ENCODE results near the gene AWAT1. TPM values are rescaled to one million over a fixed set of nuclear protein-coding genes. Genes with fewer than 3 reads are reported as not detected.

Gene AWAT1
- not detected for total RNA-seq
- polyA plus RNA-seq: not detected
- long read RNA-seq, donor 1: 0 reads
- long read RNA-seq, donor 2: 0 reads
- long read RNA-seq, donor 3: 0 reads

DNA sequence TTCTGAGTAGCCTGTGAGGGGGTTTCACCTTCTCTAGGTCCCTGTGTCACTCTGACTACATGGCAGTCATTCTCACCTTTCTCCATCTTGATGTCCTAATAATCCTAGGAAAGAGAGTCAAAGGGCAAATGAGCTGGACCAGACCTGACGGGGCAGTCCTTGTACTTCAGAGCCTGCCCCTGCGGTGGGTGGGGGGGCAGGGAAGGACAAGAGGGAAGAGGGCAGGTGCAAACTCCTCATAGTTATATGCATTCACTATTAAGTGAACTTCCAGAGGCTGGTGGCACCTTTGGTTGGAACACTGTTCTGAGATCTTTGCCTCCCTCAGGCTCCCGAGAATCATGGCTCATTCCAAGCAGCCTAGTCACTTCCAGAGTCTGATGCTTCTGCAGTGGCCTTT lies at the start of gene AWAT1:
TSS of gene AWAT1 (plus strand) at position 301 of the 400 bp plus-strand sequence. CDS start at position 342, 41 bp downstream.
- H3K4me3 ChIP-seq: no peak within 1 kb of the TSS

DNA sequence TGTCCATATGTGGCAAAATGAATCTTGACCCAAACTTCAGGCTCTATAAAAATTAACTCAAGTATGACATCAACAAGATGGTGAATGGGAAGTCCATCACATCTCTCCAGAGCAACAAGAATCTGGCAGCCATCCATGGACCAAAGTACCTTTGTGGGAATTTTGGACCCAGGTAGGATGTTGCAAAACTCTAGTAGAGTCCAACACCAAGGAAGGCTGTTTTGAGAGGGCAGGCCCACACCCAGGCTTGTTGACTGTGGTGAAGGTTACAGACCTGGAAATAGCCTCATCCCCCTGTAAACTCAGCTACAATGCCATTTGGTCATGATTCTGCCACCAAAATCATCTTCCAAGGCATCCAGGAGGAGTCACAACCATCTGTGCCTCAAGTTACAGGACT lies 44.2 kb upstream of the AWAT1 start:
- ATAC-seq: no peak
- Histone ChIP-seq H3K4me3 (no peak overlapping the region), H3K9me3 (peaks cover 0 to 17% (median 0%) of the 10 kb centered on the region in 12 donors), H3K4me1 (no peaks in the 10 kb centered on the region), H3K36me3 (no peaks in the 10 kb centered on the region), H3K27me3 (peaks cover 0 to 28% (median 0%) of the 10 kb centered on the region in 9 donors), H3K27ac (no peak overlapping the region)
- DNase-seq: no peak
- intact Hi-C loops (cut with DNase I): loop anchor here in 2 of 10 donors (10.0 kb wide), 2 partner anchors 75 to 245 kb away; partner anchors contain the start of genes ARR3 (in 2 of the 2) and P2RY4 (in 2 of the 2)
- no peak for TF ChIP-seq POLR2A (IDR thresholded peaks at IDR 0.05)
- TF ChIP-seq, protein P1, sequence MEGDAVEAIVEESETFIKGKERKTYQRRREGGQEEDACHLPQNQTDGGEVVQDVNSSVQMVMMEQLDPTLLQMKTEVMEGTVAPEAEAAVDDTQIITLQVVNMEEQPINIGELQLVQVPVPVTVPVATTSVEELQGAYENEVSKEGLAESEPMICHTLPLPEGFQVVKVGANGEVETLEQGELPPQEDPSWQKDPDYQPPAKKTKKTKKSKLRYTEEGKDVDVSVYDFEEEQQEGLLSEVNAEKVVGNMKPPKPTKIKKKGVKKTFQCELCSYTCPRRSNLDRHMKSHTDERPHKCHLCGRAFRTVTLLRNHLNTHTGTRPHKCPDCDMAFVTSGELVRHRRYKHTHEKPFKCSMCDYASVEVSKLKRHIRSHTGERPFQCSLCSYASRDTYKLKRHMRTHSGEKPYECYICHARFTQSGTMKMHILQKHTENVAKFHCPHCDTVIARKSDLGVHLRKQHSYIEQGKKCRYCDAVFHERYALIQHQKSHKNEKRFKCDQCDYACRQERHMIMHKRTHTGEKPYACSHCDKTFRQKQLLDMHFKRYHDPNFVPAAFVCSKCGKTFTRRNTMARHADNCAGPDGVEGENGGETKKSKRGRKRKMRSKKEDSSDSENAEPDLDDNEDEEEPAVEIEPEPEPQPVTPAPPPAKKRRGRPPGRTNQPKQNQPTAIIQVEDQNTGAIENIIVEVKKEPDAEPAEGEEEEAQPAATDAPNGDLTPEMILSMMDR (IDR thresholded peaks at IDR 0.05): no peak

More for the DNA sequence above, at the start of gene AWAT1:
- peaks cover 0 to 18% (median 0%) of the 10 kb centered on the region in 9 donors for H3K27me3 ChIP-seq
- no peaks in the 10 kb centered on the region for H3K9me3 ChIP-seq
- H3K4me1 ChIP-seq: peaks cover 0 to 3% (median 0%) of the 10 kb centered on the region in 12 donors
- no peaks in the 10 kb centered on the region for H3K36me3 ChIP-seq
- DNase-seq (no peak), ATAC-seq (no peak)
- WGBS, 4 donors: 62 to 92% (median 81%) methylated on average over 3 of the region's 3 CpGs
- intact Hi-C loops (cut with DNase I): no loop called here
- H3K27ac ChIP-seq: no peak within 1 kb of the TSS
- no peak for TF ChIP-seq POLR2A (IDR thresholded peaks at IDR 0.05)
- TF ChIP-seq, protein P1 (IDR thresholded peaks at IDR 0.05): no peak

DNA sequence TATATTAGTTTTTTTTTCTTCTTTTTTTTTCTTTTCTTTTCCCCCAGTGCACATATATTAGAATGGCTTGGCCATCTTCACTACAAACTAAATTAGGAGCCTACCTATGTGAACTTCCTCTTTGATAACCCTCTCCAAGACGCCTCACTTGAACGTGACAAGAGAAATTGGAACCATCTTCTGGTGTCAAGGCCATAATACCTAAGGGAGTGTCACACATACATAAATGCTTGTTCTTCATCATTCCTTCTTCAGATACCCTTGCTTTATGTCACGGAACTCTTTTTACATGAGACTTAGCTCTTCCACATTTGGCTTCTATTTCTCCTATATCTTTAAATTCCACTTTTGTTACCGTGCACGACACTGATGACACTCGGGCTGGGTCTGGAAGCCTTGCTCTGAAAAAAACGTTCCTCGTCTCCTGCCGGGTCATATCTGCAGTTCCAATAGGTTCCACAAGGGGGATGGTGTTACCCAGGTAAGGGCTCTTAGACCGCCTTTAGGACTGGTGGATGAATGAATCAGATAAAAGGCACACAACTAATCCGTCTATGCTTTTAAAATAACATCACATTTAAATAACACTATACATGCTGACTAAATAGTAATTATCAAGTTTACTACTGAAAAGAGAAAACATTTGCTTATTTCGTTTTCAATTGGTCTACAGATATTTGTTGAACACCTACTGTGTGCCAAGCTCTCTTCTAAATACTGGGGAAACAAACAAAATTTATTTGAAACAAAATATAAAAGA lies 37.3 kb upstream of the AWAT1 start:
- Histone ChIP-seq H3K4me1 (no peaks in the 10 kb centered on the region), H3K27ac (no peak overlapping the region), H3K27me3 (peaks cover 0 to 24% (median 0%) of the 10 kb centered on the region in 9 donors), H3K36me3 (no peaks in the 10 kb centered on the region), H3K9me3 (peaks cover 0 to 6% (median 0%) of the 10 kb centered on the region in 12 donors), H3K4me3 (no peak overlapping the region)
- intact Hi-C loops (cut with DNase I): loop anchor here in 5 of 10 donors (2.0 to 10.0 kb wide), 4 partner anchors 68 to 238 kb away; partner anchors contain the start of genes ARR3 (in 2 of the 5) and P2RY4 (in 2 of the 5)
- DNase-seq (peak in 2 of 5 donors; percentile 14 to 18), ATAC-seq (peak in 2 of 4 donors; percentile 36 to 50)
- no peak for TF ChIP-seq POLR2A (IDR thresholded peaks at IDR 0.05)
- TF ChIP-seq, protein P1 (IDR thresholded peaks at IDR 0.05): peak; percentile 42 to 69 (median 52)
- 7 to 22% (median 11%) methylated on average over 12 of the region's 12 CpGs for WGBS, 4 donors

DNA sequence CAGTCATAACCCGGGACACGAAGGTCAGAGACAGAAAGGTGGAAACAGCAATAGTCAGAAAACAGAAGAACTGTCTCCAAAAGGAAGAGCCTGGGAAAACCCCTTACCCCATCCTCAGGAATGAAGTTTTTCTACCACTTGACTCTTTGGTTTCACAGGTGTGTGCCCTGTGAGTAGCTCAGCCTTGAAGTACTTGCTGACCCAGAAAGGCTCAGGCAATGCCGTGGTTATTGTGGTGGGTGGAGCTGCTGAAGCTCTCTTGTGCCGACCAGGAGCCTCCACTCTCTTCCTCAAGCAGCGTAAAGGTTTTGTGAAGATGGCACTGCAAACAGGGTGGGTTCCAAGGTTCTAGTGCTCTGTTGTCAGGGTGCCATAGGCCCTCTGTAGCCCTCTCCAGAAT lies 32.7 kb upstream of the AWAT1 start:
- intact Hi-C loops (cut with DNase I): no loop called here
- Histone ChIP-seq H3K9me3 (no peaks in the 10 kb centered on the region), H3K27me3 (peaks cover 0 to 32% (median 0%) of the 10 kb centered on the region in 9 donors), H3K27ac (no peak overlapping the region), H3K36me3 (no peaks in the 10 kb centered on the region), H3K4me1 (no peaks in the 10 kb centered on the region), H3K4me3 (no peak overlapping the region)
- 82 to 85% (median 84%) methylated on average over 4 to 5 of the region's 5 CpGs for WGBS, 4 donors
- TF ChIP-seq, protein P1 (IDR thresholded peaks at IDR 0.05): no peak
- no peak for TF ChIP-seq POLR2A (IDR thresholded peaks at IDR 0.05)
- DNase-seq: no peak
- no peak for ATAC-seq

All from heart left ventricle (tissue), 16 donors.